PFSK-1 (cell line): ENCODE data around the gene PABPN1.

Source experiments
- FOXP2 ChIP-seq: optimal IDR thresholded peaks from 2 replicates; pipeline ENCODE3; 2011; ENCODE audit warnings: borderline replicate concordance, control low read depth, inconsistent platforms; ENCODE audit not compliant: insufficient read depth; ENCODE audit errors: extremely low read length, extremely low read depth
- POLR2AphosphoS5 ChIP-seq: IDR thresholded peaks from 2 replicates; pipeline ENCODE4 v1.6.1; 2012; ENCODE audit warnings: low read depth, mild to moderate bottlenecking, control low read depth, low read length, moderate library complexity
- SIN3A ChIP-seq: IDR thresholded peaks from 2 replicates; pipeline ENCODE4 v1.6.1; 2012; ENCODE audit warnings: mild to moderate bottlenecking, low read length, moderate library complexity, borderline replicate concordance; ENCODE audit not compliant: insufficient read depth
- TAF1 ChIP-seq: IDR thresholded peaks from 2 replicates; pipeline ENCODE4 v1.6.1; 2012; ENCODE audit warnings: low read length, control low read depth, borderline replicate concordance; ENCODE audit not compliant: insufficient read depth
- TF ChIP-seq, protein P1 (sequence below), 2 experiments: IDR thresholded peaks; 2 replicates each; pipeline versions ENCODE4 v1.6.1 to v1.8.0; 2011 to 2012; ENCODE audit warnings: low read depth in 2 of 2, low read length in 2 of 2, control low read depth in 1 of 2, inconsistent platforms in 1 of 2, mild to moderate bottlenecking in 1 of 2, moderate library complexity in 1 of 2; ENCODE audit not compliant: insufficient read depth in 1 of 2

DNA sequence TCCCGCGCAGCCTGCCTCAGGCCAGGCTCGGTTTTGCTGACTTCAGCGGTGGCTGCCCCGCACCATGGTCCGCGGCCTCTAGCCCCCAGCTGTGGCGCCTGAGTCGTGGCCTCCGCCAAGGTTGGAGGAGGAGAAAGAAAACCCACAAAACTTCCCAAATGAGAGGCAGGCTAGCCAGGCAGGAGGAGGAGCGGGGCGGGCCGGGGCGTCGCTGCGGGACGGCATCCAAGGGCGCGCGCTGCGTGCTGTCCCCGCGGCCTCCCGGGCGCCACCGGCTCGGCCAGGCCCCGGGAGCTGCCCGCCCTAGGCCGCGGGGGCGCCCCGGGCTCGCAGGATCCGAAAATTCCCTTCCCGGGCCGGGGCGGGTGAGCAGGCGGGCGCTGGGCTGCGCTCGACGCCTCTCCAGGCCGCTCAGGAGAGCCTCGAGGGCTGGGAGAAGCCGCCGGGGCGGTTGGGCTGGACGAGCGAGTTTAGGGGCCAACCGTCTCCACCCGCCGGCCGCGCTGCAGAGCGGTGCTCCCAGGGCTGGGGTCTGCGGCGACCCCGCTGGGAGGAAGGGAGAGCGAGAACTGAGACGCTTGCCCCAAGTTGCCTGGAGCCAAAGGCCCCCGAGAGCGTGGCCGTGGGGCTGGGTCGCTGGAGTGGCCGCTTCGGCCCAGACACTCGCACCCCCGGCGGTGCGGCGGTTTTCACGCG lies 43.9 kb downstream of the PABPN1 start, which contains the start of gene EFS:
- TF ChIP-seq, protein P1, sequence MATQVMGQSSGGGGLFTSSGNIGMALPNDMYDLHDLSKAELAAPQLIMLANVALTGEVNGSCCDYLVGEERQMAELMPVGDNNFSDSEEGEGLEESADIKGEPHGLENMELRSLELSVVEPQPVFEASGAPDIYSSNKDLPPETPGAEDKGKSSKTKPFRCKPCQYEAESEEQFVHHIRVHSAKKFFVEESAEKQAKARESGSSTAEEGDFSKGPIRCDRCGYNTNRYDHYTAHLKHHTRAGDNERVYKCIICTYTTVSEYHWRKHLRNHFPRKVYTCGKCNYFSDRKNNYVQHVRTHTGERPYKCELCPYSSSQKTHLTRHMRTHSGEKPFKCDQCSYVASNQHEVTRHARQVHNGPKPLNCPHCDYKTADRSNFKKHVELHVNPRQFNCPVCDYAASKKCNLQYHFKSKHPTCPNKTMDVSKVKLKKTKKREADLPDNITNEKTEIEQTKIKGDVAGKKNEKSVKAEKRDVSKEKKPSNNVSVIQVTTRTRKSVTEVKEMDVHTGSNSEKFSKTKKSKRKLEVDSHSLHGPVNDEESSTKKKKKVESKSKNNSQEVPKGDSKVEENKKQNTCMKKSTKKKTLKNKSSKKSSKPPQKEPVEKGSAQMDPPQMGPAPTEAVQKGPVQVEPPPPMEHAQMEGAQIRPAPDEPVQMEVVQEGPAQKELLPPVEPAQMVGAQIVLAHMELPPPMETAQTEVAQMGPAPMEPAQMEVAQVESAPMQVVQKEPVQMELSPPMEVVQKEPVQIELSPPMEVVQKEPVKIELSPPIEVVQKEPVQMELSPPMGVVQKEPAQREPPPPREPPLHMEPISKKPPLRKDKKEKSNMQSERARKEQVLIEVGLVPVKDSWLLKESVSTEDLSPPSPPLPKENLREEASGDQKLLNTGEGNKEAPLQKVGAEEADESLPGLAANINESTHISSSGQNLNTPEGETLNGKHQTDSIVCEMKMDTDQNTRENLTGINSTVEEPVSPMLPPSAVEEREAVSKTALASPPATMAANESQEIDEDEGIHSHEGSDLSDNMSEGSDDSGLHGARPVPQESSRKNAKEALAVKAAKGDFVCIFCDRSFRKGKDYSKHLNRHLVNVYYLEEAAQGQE (IDR thresholded peaks at IDR 0.05; ENCODE audit: insufficient read depth in 1 of 2, low read depth in 2 of 2, low read length in 2 of 2): no peak
- TF ChIP-seq SIN3A: no peak
- no peak for TF ChIP-seq POLR2AphosphoS5
- no peak for TF ChIP-seq TAF1
- TF ChIP-seq FOXP2: no peak
